ENCODE measurements around the gene KRT36.

KRT36 gene

GRCh38 chr17:41513168-41513547, 23.4 kb upstream of the KRT36 start:
- H3K27ac ChIP-seq, result no peak overlapping the region

GRCh38 chr17:41512546-41513167, 22.9 kb upstream of the KRT36 start:
- H3K27ac ChIP-seq, result no peak overlapping the region
- TF ChIP-seq ZFX (IDR thresholded peaks at IDR 0.05) (no peak), CTCF (conservative IDR thresholded peaks at IDR 0.05) (no peak)

More at GRCh38 chr17:41513168-41513547, 23.4 kb upstream of the KRT36 start:
- TF ChIP-seq CTCF (conservative IDR thresholded peaks at IDR 0.05) (no peak), ZFX (IDR thresholded peaks at IDR 0.05) (no peak)

- no peak for TF ChIP-seq ZFX (IDR thresholded peaks at IDR 0.05)
- no peak for TF ChIP-seq CTCF (conservative IDR thresholded peaks at IDR 0.05)
- no peak overlapping the region for H3K27ac ChIP-seq
Observed at GRCh38 chr17:41511716-41512115, 22.0 kb upstream of the KRT36 start.

- no peak for TF ChIP-seq ZFX (IDR thresholded peaks at IDR 0.05)
- no peak overlapping the region for H3K27ac ChIP-seq
Observed at GRCh38 chr17:41511116-41511515, 21.4 kb upstream of the KRT36 start.

GRCh38 chr17:41510251-41511065, 20.7 kb upstream of the KRT36 start:
- no peak overlapping the region for H3K27ac ChIP-seq

GRCh38 chr17:41507315-41507880, 17.7 kb upstream of the KRT36 start:
- no peak for TF ChIP-seq CTCF (conservative IDR thresholded peaks at IDR 0.05)
- TF ChIP-seq ZFX (IDR thresholded peaks at IDR 0.05), result no peak
- H3K27ac ChIP-seq, result no peak overlapping the region

More at GRCh38 chr17:41510251-41511065, 20.7 kb upstream of the KRT36 start:
- TF ChIP-seq CTCF (conservative IDR thresholded peaks at IDR 0.05), result no peak

GRCh38 chr17:41505809-41506767, 16.4 kb upstream of the KRT36 start:
- H3K27ac ChIP-seq, result no peak overlapping the region
- TF ChIP-seq ZFX (IDR thresholded peaks at IDR 0.05), result no peak
- no peak for TF ChIP-seq CTCF (conservative IDR thresholded peaks at IDR 0.05)
